SW480 (cell line): ENCODE results near the gene CFAP97.
"Not testable (repeated sequence)": the region's sequence is repeated elsewhere in the genome, so short reads cannot be mapped to it uniquely, and the experiment has no call there.

ENCODE experiments used
- DNase-seq: peaks from one replicate; pipeline ENCODE4 v3.0.0-alpha.2; 2016; ENCODE audit warnings: low spot score

CFAP97 gene

DNA sequence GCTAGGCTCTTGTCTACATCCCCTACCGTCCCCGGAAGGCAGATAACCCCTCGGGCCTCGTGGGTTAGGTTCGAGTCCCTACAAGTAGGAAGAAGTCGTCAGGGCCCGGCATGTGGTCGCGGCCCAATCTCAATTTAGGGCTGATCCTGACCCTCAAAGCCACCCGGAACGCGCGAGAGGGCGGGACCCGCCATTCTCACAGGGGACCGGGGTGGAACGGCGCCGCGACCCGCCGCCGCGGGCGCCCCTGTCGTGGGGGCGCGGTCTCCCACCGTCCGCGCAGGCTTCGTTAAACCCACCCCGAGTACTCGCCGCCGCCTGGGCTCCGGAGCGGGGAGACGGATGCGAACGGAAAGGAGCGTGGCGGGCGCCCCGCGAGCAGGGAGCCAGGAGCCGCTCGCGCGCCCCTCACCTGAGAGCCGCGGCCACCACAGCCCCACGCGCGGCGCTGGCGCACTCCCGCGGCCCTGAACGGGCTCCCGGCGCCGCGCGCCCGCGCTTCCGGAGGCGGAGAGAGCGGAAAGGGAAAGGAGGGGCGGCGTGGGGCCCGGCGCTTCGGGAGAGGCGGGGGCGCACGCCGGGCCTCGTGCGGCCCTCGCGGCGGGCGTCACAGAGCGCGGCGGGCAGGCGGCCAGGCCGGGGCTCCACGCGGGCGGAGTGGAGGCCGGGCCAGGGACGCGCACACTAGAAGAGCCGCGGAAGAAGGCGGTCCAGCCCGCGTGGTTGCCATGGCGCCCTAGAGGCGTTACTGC lies at the start of gene CFAP97:
Gene CFAP97 (minus strand): TSS at position 515 of the 752 bp plus-strand sequence. CDS start 12,804 bp downstream, outside the sequence.
- peak; percentile 76 for DNase-seq

GRCh38 chr4:185249105-185249504 lies 45.3 kb upstream of the CFAP97 start:
- DNase-seq: no peak

DNA sequence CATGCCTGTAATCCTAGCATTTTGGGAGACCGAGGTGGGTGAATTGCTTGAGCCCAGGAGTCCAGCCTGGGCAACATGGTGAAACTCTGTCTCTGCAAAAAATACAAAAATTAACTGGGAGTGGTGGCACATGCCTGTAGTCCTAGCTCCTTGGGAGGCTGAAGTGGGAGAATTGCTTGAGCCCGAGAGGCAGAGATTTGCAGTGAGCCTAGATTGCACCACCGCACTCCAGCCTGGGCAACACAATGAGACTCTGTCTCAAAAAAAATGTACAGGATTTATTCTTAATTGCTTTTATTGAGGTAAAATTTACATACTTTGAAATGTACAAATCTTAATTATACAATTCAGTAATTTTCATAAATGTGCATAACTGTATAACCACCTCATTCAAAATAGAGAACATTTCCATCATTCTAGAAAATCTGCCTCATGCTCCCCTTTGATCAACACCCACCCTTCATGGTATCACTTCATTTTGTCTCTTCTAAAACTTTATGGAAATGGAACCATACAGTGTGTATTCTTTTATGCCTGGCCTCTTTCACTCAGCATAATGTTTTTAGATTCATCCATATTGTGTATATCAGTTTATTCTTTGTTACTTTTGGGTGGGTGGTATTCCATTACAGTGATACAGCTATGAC lies 44.7 kb upstream of the CFAP97 start:
- no peak for DNase-seq

GRCh38 chr4:185247151-185247550 lies 43.4 kb upstream of the CFAP97 start:
- DNase-seq: no peak

- no peak for DNase-seq
These were observed 42.7 kb upstream of the CFAP97 start for GRCh38 chr4:185246453-185246852.

DNA sequence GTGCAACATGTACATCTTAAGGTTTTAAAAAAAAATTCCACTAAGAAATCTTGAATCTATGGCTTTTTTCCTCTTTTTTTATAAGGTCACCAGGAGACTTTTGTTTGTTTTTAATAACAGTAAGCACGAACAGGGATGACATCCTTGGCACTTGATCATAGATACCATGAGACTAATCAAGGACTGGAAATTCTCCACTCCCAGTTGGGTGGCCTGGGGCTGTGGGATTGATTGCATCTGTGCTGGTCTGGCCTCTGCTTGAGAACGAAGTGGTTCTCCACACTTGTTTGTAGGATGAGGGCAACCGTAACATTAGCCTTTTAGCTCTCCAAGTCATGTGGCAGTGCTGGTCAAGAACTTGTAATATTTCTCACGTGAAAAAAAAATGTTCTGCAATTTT lies 41.0 kb upstream of the CFAP97 start:
- DNase-seq: no peak

DNA sequence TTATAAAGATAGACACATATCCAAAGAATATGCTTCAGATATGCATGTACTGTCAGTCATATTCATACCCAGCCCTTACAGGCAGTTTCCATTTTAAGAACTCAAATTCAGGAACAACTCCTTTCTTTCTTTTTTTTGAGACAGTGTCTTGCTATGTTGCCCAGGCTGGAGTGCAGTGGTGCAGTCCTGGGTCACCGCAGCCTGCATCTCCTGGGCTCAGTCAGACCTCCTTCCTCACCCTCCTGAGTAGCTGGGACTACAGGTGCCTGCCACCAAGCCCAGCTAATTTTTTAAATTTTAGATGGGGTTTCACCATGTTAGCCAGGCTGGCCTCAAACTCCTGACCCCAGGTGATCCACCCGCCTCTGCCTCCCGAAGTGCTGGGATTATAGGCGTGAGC lies 40.1 kb upstream of the CFAP97 start:
- no peak for DNase-seq

- no peak for DNase-seq
These were observed 39.1 kb upstream of the CFAP97 start for GRCh38 chr4:185242749-185243533.

- DNase-seq: not testable (repeated sequence)
These were observed 36.7 kb upstream of the CFAP97 start for GRCh38 chr4:185240486-185240885.

GRCh38 chr4:185238750-185239149 lies 35.0 kb upstream of the CFAP97 start:
- DNase-seq: no peak

GRCh38 chr4:185238215-185238681 lies 34.4 kb upstream of the CFAP97 start:
- DNase-seq: no peak

GRCh38 chr4:185237175-185237574 lies 33.4 kb upstream of the CFAP97 start:
- DNase-seq: no peak

- no peak for DNase-seq
These were observed 32.2 kb upstream of the CFAP97 start for GRCh38 chr4:185235843-185236503.

GRCh38 chr4:185235119-185235842 lies 31.5 kb upstream of the CFAP97 start:
- no peak for DNase-seq

- no peak for DNase-seq
These were observed 28.6 kb upstream of the CFAP97 start for GRCh38 chr4:185232370-185232769.

DNA sequence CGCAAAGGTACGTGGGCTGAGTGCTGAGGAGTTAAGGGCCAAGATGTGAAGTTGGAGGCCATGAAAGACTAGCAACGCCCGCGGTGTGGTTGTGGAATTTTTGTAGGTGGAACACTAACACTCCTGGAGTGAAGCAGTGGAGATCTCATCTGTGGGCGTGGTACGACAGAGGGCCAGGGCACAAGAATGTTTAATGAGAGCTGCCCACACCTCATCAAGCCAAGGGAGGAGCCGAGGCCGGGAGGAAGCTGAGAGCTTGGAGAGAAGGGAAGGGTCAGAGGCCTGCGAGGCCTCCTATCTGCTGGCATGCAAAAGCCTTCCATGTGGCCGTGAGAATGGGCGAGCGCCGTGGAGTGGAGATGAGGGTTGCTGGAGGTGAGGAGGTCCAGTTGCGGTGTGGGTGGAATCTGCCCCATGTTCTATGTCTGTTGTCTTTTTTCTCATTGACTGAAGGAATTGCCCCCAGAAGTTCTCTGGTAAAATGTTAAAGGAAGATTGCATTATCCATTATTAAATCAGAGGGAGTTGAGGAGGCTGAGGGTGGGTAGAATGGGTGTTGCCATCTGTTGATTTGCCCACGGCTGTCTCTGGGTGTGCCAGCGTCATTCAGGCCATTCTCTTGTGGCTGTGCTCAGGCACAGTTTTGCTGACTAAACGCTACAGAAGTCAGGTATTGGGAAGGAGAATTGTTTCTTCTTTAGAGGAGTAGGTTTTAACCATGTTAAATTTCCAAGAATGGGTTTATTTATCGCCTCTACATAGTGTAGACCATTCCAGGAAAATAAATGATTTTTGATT lies 25.4 kb upstream of the CFAP97 start:
- DNase-seq: peak; percentile 36

DNA sequence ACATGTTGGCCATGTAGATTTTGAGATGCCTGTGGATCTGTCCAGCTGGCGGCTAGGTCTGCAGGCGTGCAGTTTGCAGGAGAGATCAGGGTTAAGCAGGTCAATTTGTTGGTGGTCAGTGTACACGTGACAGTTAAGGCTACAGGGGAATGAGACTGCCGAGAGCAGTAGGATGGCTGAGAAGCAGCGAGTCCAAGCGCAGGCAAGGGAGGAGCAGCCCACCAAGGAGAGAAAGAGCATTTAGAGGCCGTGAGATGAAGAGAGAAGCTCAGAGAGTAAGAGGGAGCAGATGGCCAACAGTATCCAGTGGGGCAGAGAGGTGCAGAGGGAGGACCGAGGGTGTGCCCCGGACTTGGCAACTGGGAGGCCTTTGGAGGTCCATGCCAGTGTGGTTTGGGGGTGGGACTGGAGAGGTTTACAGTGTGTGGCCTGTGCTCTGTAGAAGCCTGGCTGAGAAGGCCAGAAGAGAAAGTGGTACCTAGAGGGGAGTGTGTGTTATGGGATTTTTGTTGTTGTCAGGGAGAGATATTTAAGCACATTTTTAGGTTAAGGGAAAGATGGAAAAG lies 24.0 kb upstream of the CFAP97 start:
- DNase-seq: no peak

GRCh38 chr4:185227131-185227551 lies 23.3 kb upstream of the CFAP97 start:
- DNase-seq: no peak

GRCh38 chr4:185225940-185226339 lies 22.1 kb upstream of the CFAP97 start:
- no peak for DNase-seq

GRCh38 chr4:185224597-185224996 lies 20.8 kb upstream of the CFAP97 start:
- DNase-seq: no peak
